K562 (cell line): Measurements from ENCODE around the gene PKIB. TPM values are rescaled to one million over a fixed set of nuclear protein-coding genes. Genes with fewer than 3 reads are reported as not detected.

Experiments used
- ATAC-seq: fragments of 200-7000 bp; cut with Tn5 transposase; 3 replicates; pipeline ENCODE4 v1.9.1; 2020; ENCODE audit warnings: moderate library complexity
- BruUV-seq: library from RNA; stranded (reverse); fragments of 400-500 nt; replicated peaks from 2 replicates; lab custom pipeline; 2021; lab: Mats Ljungman, UMichigan
- CTCF ChIA-PET: fragments of 300-600 bp; formaldehyde crosslinking; extraction: SDS; loops from one replicate; lab custom pipeline; 2021; ENCODE audit warnings: low intra/inter-chr PET ratio; lab: Yijun Ruan, JAX
- POLR2A ChIA-PET: fragments of 300-600, 350-650 bp; sonication (Branson Sonifier 250); formaldehyde crosslinking; extraction: SDS; loops from one replicate; lab custom pipeline; 2021; ENCODE audit warnings: antibody characterized with exemption, inconsistent platforms; lab: Yijun Ruan, JAX
- DNase-seq, 4 experiments: peaks; one replicate each; pipeline versions ENCODE4 v3.0.0 to v3.0.0-alpha.2; 2011 to 2018; ENCODE audit warnings: low spot score in 3 of 4, mixed read lengths in 3 of 4; ENCODE audit errors: extremely low read depth in 1 of 4
- FAIRE-seq: peaks from 2 replicates; lab custom pipeline; 2011; peaks lifted over from hg19 to GRCh38; lab: Jason Lieb, UNC
- H2AFZ ChIP-seq: 2 replicates; pipeline ENCODE4 v1.6.0; 2011; ENCODE audit warnings: low read depth, low read length, control low read depth, inconsistent platforms
- H3K27ac ChIP-seq: fragments of 200-600 bp; 3 replicates; pipeline ENCODE4 v1.8.0; 2011; ENCODE audit warnings: low read depth, mild to moderate bottlenecking, control low read depth, inconsistent platforms, low read length, moderate library complexity, mixed read lengths; ENCODE audit errors: extremely low read depth
- H3K27me3 ChIP-seq, 2 experiments: fragments of 300-600 bp in 1 of 2; 2 replicates in 1 of 2; 3 replicates in 1 of 2; pipeline versions ENCODE4 v1.6.0 to v1.8.0; 2011; ENCODE audit warnings: inconsistent platforms in 2 of 2, low read length in 2 of 2, mild to moderate bottlenecking in 1 of 2, mixed read lengths in 1 of 2, moderate library complexity in 1 of 2; ENCODE audit not compliant: control insufficient read depth in 2 of 2, insufficient read depth in 2 of 2
- H3K36me3 ChIP-seq: fragments of 300-600 bp; 3 replicates; pipeline ENCODE4 v1.8.0; 2011; ENCODE audit warnings: mild to moderate bottlenecking, low read length, inconsistent platforms; ENCODE audit not compliant: control insufficient read depth, insufficient read depth
- H3K4me1 ChIP-seq, 2 experiments: fragments of 200-600 bp in 1 of 2; replicated peaks in 1 of 2; 2 replicates in 1 of 2; 3 replicates in 1 of 2; pipeline versions ENCODE4 v1.5.1 to v1.8.0; 2011; ENCODE audit warnings: inconsistent platforms in 2 of 2, low read length in 2 of 2, mild to moderate bottlenecking in 1 of 2, mixed read lengths in 1 of 2, moderate library complexity in 1 of 2; ENCODE audit not compliant: control insufficient read depth in 2 of 2, insufficient read depth in 2 of 2
- H3K4me2 ChIP-seq: 2 replicates; pipeline ENCODE4 v1.6.1; 2011; ENCODE audit warnings: low read length, control low read depth, inconsistent platforms, mixed read lengths; ENCODE audit not compliant: insufficient read depth
- H3K4me3 ChIP-seq: fragments of 200-600 bp; sonication (generic), shearing (Covaris generic); 2 replicates; pipeline ENCODE4 v1.5.1; 2016; ENCODE audit warnings: control low read depth, inconsistent platforms
- H3K79me2 ChIP-seq: fragments of 200-600 bp; 3 replicates; pipeline ENCODE4 v1.8.0; 2011; ENCODE audit warnings: low read length, inconsistent platforms; ENCODE audit not compliant: control insufficient read depth, insufficient read depth
- H3K9ac ChIP-seq, 2 experiments: 2 replicates each; pipeline versions ENCODE4 v1.6.0 to v1.6.1; 2011; ENCODE audit warnings: low read depth in 2 of 2, low read length in 2 of 2, control low read depth in 1 of 2, inconsistent platforms in 1 of 2, mild to moderate bottlenecking in 1 of 2, mixed read lengths in 1 of 2; ENCODE audit not compliant: insufficient read depth in 1 of 2
- H3K9me1 ChIP-seq: one replicate; pipeline ENCODE4 v1.6.0; 2011; ENCODE audit warnings: inconsistent platforms, mild to moderate bottlenecking, low read length, moderate library complexity; ENCODE audit not compliant: control insufficient read depth, insufficient read depth
- H3K9me3 ChIP-seq: replicated peaks from 2 replicates; pipeline ENCODE4 v1.5.1; 2011; ENCODE audit warnings: low read depth, low read length, inconsistent platforms; ENCODE audit not compliant: control insufficient read depth, insufficient read depth
- H4K20me1 ChIP-seq: replicated peaks from 2 replicates; pipeline ENCODE4 v1.6.1; 2011; ENCODE audit warnings: low read length, inconsistent platforms, mixed read lengths; ENCODE audit not compliant: control insufficient read depth, insufficient read depth
- GATA2 ChIP-seq: sonication (generic); formaldehyde crosslinking; IDR thresholded peaks from 2 replicates; pipeline ENCODE4 v1.4.0; 2020; ENCODE audit warnings: mild to moderate bottlenecking, missing genetic modification reagents
- HDAC3 ChIP-seq: fragments of 450-650 bp; IDR thresholded peaks from 2 replicates; pipeline ENCODE4 v1.6.1; 2018; ENCODE audit warnings: borderline replicate concordance, mild to moderate bottlenecking, moderate library complexity; ENCODE audit not compliant: partially characterized antibody
- ID3 ChIP-seq, 2 experiments: fragments of 250-450 bp in 1 of 2; fragments of 450-650 bp in 1 of 2; sonication (Bioruptor Pico) in 1 of 2; IDR thresholded peaks; 2 replicates each; pipeline versions ENCODE4 v1.6.1 to v1.8.0; 2016 to 2021; ENCODE audit warnings: mild to moderate bottlenecking in 2 of 2, moderate library complexity in 2 of 2, missing compliant biosample characterization in 1 of 2, missing genetic modification characterization in 1 of 2
- JUNB ChIP-seq: fragments of 450-650 bp; formaldehyde crosslinking; conservative IDR thresholded peaks from 2 replicates; pipeline ENCODE4 v1.4.0; 2020; ENCODE audit warnings: mild to moderate bottlenecking
- NEUROD1 ChIP-seq: fragments of 150-350 bp; IDR thresholded peaks from 2 replicates; pipeline ENCODE4 v1.6.1; 2014; ENCODE audit warnings: borderline replicate concordance, low read length, low read depth; ENCODE audit not compliant: partially characterized antibody
- RB1 ChIP-seq: fragments of 450-650 bp; IDR thresholded peaks from 2 replicates; pipeline ENCODE4 v1.6.1; 2017; ENCODE audit warnings: low read depth, mild to moderate bottlenecking
- ZNF592 ChIP-seq: fragments of 450-650 bp; IDR thresholded peaks from 2 replicates; pipeline ENCODE4 v1.6.1; 2017; ENCODE audit warnings: antibody characterized with exemption, mild to moderate bottlenecking
- WGBS: fragments of 100-300 bp; shearing (Covaris generic); methylation state at CpG from one replicate; pipeline ENCODE4 v1.1.6; 2016; ENCODE audit warnings: low coverage, mixed read lengths; ENCODE audit not compliant: insufficient coverage; ENCODE audit errors: missing lambda C conversion rate; 5-methylcytosine and 5-hydroxymethylcytosine counted together
- in situ Hi-C: fragments of 300-500 bp; cut with MboI; formaldehyde crosslinking; loops from 4 replicates; pipeline ENCODE4 v1.15.0; 2018; ENCODE audit warnings: inconsistent platforms, mixed read lengths
- intact Hi-C: fragments of 100-400 bp; cut with micrococcal nuclease; formaldehyde crosslinking; loops from 2 replicates; pipeline ENCODE4 v1.14.2; 2022
- polyA plus RNA-seq, 8 experiments: library from polyadenylated mRNA; depleted of rRNA in 4 of 8; stranded (reverse) in 5 of 8; unstranded in 3 of 8; fragments of >200 nt; fragmentation: Nextera tagmentation in 2 of 8; fragmentation: Illumina TruSeq in 1 of 8; extraction: Ambion mirVana in 2 of 8; extraction: Trizol in 1 of 8; gene quantifications; 2 replicates each; pipeline versions ENCODE4 v1.2.1 to v1.2.3, GENCODE V29; 2011 to 2014; ENCODE audit warnings: inconsistent platforms in 1 of 8, missing spikeins in 1 of 8
- total RNA-seq, 7 experiments: library from RNA; depleted of rRNA in 6 of 7; stranded (reverse); fragments of >200 nt in 6 of 7; fragmentation: Illumina TruSeq in 2 of 7; extraction: Trizol in 2 of 7; gene quantifications; 2 replicates each; pipeline versions ENCODE4 v1.2.1 to v1.2.3, GENCODE V29; 2011 to 2021; ENCODE audit warnings: low replicate concordance in 1 of 7
- TF ChIP-seq, protein P1 (sequence below): sonication (generic); formaldehyde crosslinking; IDR thresholded peaks from 2 replicates; pipeline ENCODE4 v1.8.0; 2023; ENCODE audit warnings: mild to moderate bottlenecking, missing genetic modification reagents
- TF ChIP-seq, protein P2 (sequence below): fragments of 450-650 bp; formaldehyde crosslinking; IDR thresholded peaks from 2 replicates; pipeline ENCODE4 v1.4.0; 2022; ENCODE audit warnings: mild to moderate bottlenecking, moderate library complexity
- TF ChIP-seq, protein P3 (sequence below): fragments of 450-650 bp; IDR thresholded peaks from 2 replicates; pipeline ENCODE4 v1.6.1; 2016; ENCODE audit warnings: borderline replicate concordance

The PKIB gene
- total and polyA plus RNA-seq, 9 of the 15 experiments (the other 6 are each of a cell fraction or from before 2014, with no cell fraction given) = 14.8 to 37.5 (median 27.4) TPM

GRCh38 chr6:122653094-122653493 is 42.9 kb downstream of the PKIB start:
- Histone ChIP-seq H3K4me3 (no peak overlapping the region), H3K9me1 (no peaks in the 10 kb centered on the region), H3K79me2 (no peaks in the 10 kb centered on the region), H3K36me3 (no peaks in the 10 kb centered on the region; the same call in 2 of the 3 replicates), H3K27me3 (no peaks in the 10 kb centered on the region), H3K4me1 (no peaks in the 10 kb centered on the region; a peak in 1 of 5 replicates), H4K20me1 (no peaks in the 10 kb centered on the region), H3K9ac (no peak overlapping the region), H2AFZ (no peak overlapping the region), H3K27ac (no peak overlapping the region), H3K9me3 (no peaks in the 10 kb centered on the region), H3K4me2 (no peak overlapping the region)
- no peak for FAIRE-seq
- in situ Hi-C loops = no loop called here
- no peak for ATAC-seq
- WGBS = 25% methylated on average over 2 of the region's 2 CpGs
- intact Hi-C loops = no loop called here
- ChIA-PET POLR2A (interaction anchor here (0.7 kb wide), 1 partner anchor 89 kb away, joined by 3 read pairs; no protein-coding TSS in a partner anchor), CTCF (no interaction called here)
- BruUV-seq = no TSS peak
- no peak for DNase-seq
- TF ChIP-seq, protein P1, sequence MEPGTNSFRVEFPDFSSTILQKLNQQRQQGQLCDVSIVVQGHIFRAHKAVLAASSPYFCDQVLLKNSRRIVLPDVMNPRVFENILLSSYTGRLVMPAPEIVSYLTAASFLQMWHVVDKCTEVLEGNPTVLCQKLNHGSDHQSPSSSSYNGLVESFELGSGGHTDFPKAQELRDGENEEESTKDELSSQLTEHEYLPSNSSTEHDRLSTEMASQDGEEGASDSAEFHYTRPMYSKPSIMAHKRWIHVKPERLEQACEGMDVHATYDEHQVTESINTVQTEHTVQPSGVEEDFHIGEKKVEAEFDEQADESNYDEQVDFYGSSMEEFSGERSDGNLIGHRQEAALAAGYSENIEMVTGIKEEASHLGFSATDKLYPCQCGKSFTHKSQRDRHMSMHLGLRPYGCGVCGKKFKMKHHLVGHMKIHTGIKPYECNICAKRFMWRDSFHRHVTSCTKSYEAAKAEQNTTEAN (CRISPR knock-in tag) = no peak
- TF ChIP-seq, protein P2, sequence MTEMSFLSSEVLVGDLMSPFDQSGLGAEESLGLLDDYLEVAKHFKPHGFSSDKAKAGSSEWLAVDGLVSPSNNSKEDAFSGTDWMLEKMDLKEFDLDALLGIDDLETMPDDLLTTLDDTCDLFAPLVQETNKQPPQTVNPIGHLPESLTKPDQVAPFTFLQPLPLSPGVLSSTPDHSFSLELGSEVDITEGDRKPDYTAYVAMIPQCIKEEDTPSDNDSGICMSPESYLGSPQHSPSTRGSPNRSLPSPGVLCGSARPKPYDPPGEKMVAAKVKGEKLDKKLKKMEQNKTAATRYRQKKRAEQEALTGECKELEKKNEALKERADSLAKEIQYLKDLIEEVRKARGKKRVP (CRISPR knock-in tag) = no peak
- TF ChIP-seq HDAC3 = no peak
- TF ChIP-seq, protein P3, sequence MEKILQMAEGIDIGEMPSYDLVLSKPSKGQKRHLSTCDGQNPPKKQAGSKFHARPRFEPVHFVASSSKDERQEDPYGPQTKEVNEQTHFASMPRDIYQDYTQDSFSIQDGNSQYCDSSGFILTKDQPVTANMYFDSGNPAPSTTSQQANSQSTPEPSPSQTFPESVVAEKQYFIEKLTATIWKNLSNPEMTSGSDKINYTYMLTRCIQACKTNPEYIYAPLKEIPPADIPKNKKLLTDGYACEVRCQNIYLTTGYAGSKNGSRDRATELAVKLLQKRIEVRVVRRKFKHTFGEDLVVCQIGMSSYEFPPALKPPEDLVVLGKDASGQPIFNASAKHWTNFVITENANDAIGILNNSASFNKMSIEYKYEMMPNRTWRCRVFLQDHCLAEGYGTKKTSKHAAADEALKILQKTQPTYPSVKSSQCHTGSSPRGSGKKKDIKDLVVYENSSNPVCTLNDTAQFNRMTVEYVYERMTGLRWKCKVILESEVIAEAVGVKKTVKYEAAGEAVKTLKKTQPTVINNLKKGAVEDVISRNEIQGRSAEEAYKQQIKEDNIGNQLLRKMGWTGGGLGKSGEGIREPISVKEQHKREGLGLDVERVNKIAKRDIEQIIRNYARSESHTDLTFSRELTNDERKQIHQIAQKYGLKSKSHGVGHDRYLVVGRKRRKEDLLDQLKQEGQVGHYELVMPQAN = no peak
- TF ChIP-seq ZNF592 = no peak
- TF ChIP-seq ID3 (CRISPR knock-in tag; IDR thresholded peaks at IDR 0.05) = no peak
- no peak for TF ChIP-seq ID3 (tag; IDR thresholded peaks at IDR 0.05)
- no peak for TF ChIP-seq RB1
- no peak for TF ChIP-seq JUNB (CRISPR knock-in tag)
- TF ChIP-seq GATA2 (CRISPR knock-in tag) = no peak
- TF ChIP-seq NEUROD1 = no peak
